H1 (cell line): ENCODE measurements around the gene GPHB5. TPM values are rescaled to one million over a fixed set of nuclear protein-coding genes. Genes with fewer than 3 reads are reported as not detected.

Experiments used
- CTCF ChIA-PET: fragments of 300-600 bp; sonication (Branson Sonifier 250); formaldehyde crosslinking; loops from one replicate; lab custom pipeline; 2021; ENCODE audit not compliant: partially characterized antibody; lab: Charles Lee
- POLR2A ChIA-PET: fragments of 300-600 bp; sonication (Branson Sonifier 250); formaldehyde crosslinking; loops from one replicate; lab custom pipeline; 2021; ENCODE audit warnings: inconsistent platforms; ENCODE audit not compliant: partially characterized antibody; lab: Charles Lee
- DNase-seq, 2 experiments: peaks; one replicate each; pipeline versions ENCODE4 v3.0.0 to v3.0.0-alpha.2; 2010 to 2022; ENCODE audit warnings: low spot score in 2 of 2, low read depth in 1 of 2, mixed read lengths in 1 of 2
- FAIRE-seq: peaks from 2 replicates; lab custom pipeline; 2011; peaks lifted over from hg19 to GRCh38; lab: Jason Lieb, UNC
- H2AFZ ChIP-seq: 2 replicates; pipeline ENCODE4 v1.8.1; 2012; ENCODE audit warnings: low read length, inconsistent platforms
- H2AK5ac ChIP-seq: 2 replicates; pipeline ENCODE4 v1.6.1; 2013; ENCODE audit warnings: low read depth, low read length
- H2BK120ac ChIP-seq: replicated peaks from 2 replicates; pipeline ENCODE3; 2013; ENCODE audit warnings: low read depth, low read length, inconsistent platforms
- H2BK12ac ChIP-seq: 2 replicates; pipeline ENCODE4 v1.6.1; 2013; ENCODE audit warnings: low read depth, low read length
- H2BK15ac ChIP-seq: 2 replicates; pipeline ENCODE4 v1.6.1; 2013; ENCODE audit warnings: low read length
- H2BK20ac ChIP-seq: 2 replicates; pipeline ENCODE4 v1.6.1; 2013; ENCODE audit warnings: low read length
- H2BK5ac ChIP-seq: 2 replicates; pipeline ENCODE4 v1.6.1; 2013; ENCODE audit warnings: low read depth, low read length
- H3K14ac ChIP-seq: 2 replicates; pipeline ENCODE4 v1.6.1; 2013; ENCODE audit warnings: inconsistent platforms; ENCODE audit not compliant: insufficient read length
- H3K18ac ChIP-seq: 2 replicates; pipeline ENCODE4 v1.6.1; 2013; ENCODE audit warnings: low read length; ENCODE audit errors: extremely low read depth
- H3K23ac ChIP-seq: 2 replicates; pipeline ENCODE4 v1.6.1; 2013; ENCODE audit warnings: inconsistent platforms; ENCODE audit not compliant: insufficient read length
- H3K23me2 ChIP-seq: 2 replicates; pipeline ENCODE4 v1.6.1; 2013; ENCODE audit warnings: low read depth, low read length
- H3K27ac ChIP-seq: 2 replicates; pipeline ENCODE4 v1.6.1; 2011; ENCODE audit warnings: low read depth, low read length, inconsistent platforms
- H3K27me3 ChIP-seq, 4 experiments: replicated peaks in 1 of 4; 1 replicate in 1 of 4; 2 replicates in 3 of 4; pipeline versions ENCODE4 v1.6.1 to v1.8.1; 2011 to 2013; ENCODE audit warnings: low read length in 3 of 4, mild to moderate bottlenecking in 3 of 4, inconsistent platforms in 2 of 4, mixed read lengths in 2 of 4, moderate library complexity in 1 of 4; ENCODE audit not compliant: control insufficient read depth in 3 of 4, insufficient read depth in 3 of 4; ENCODE audit errors: extremely low read depth in 1 of 4
- H3K36me3 ChIP-seq, 4 experiments: 2 replicates each; pipeline versions ENCODE4 v1.6.1 to v1.8.1; 2011 to 2013; ENCODE audit warnings: mild to moderate bottlenecking in 4 of 4, low read length in 3 of 4, moderate library complexity in 2 of 4, control low read depth in 1 of 4, inconsistent platforms in 1 of 4; ENCODE audit not compliant: insufficient read depth in 4 of 4, control insufficient read depth in 2 of 4
- H3K4ac ChIP-seq: replicated peaks from 2 replicates; pipeline ENCODE3; 2013; ENCODE audit warnings: low read length, low read depth, mixed read lengths, inconsistent platforms; ENCODE audit not compliant: insufficient read length
- H3K4me1 ChIP-seq, 4 experiments: replicated peaks in 1 of 4; 1 replicate in 1 of 4; 2 replicates in 3 of 4; pipeline versions ENCODE4 v1.6.1 to v1.8.1; 2011 to 2013; ENCODE audit warnings: low read length in 3 of 4, inconsistent platforms in 2 of 4, mixed read lengths in 1 of 4; ENCODE audit not compliant: insufficient read depth in 4 of 4, control insufficient read depth in 3 of 4
- H3K4me2 ChIP-seq, 2 experiments: 2 replicates each; pipeline versions ENCODE4 v1.6.1 to v1.8.1; 2011 to 2013; ENCODE audit warnings: low read depth in 2 of 2, low read length in 2 of 2, control low read depth in 1 of 2, inconsistent platforms in 1 of 2, mild to moderate bottlenecking in 1 of 2; ENCODE audit not compliant: insufficient read depth in 1 of 2
- H3K4me3 ChIP-seq, 4 experiments: fragments of 200-600, 300-600 bp in 1 of 4; sonication (generic), shearing (Covaris generic), sonication (Bioruptor Twin) in 1 of 4; 2 replicates each; pipeline versions ENCODE4 v1.5.1 to v1.8.1; 2011 to 2016; ENCODE audit warnings: low read length in 4 of 4, low read depth in 3 of 4, control low read depth in 2 of 4, inconsistent platforms in 2 of 4, mild to moderate bottlenecking in 2 of 4, mixed read lengths in 1 of 4, moderate library complexity in 1 of 4; ENCODE audit not compliant: insufficient read depth in 2 of 4; ENCODE audit errors: extremely low read depth in 1 of 4
- H3K56ac ChIP-seq: replicated peaks from 2 replicates; pipeline ENCODE3; 2013; ENCODE audit warnings: low read depth, mild to moderate bottlenecking, mixed read lengths, low read length, inconsistent platforms; ENCODE audit not compliant: insufficient read length
- H3K79me1 ChIP-seq: 2 replicates; pipeline ENCODE4 v1.6.1; 2013; ENCODE audit warnings: low read depth, low read length, control low read depth
- H3K79me2 ChIP-seq, 2 experiments: 2 replicates each; pipeline versions ENCODE4 v1.6.1 to v1.8.1; 2012 to 2013; ENCODE audit warnings: low read length in 2 of 2, mild to moderate bottlenecking in 2 of 2, inconsistent platforms in 1 of 2; ENCODE audit not compliant: insufficient read depth in 2 of 2, control insufficient read depth in 1 of 2
- H3K9ac ChIP-seq, 4 experiments: replicated peaks in 1 of 4; 1 replicate in 1 of 4; 2 replicates in 3 of 4; pipeline versions ENCODE4 v1.6.1 to v1.8.1; 2011 to 2013; ENCODE audit warnings: low read depth in 3 of 4, low read length in 3 of 4, control low read depth in 2 of 4, mild to moderate bottlenecking in 2 of 4, moderate library complexity in 2 of 4, inconsistent platforms in 1 of 4; ENCODE audit errors: extremely low read depth in 1 of 4
- H3K9me3 ChIP-seq, 2 experiments: 2 replicates each; pipeline versions ENCODE4 v1.6.1 to v1.8.1; 2012 to 2013; ENCODE audit warnings: mild to moderate bottlenecking in 2 of 2, moderate library complexity in 2 of 2, control low read depth in 1 of 2, inconsistent platforms in 1 of 2, low read depth in 1 of 2, low read length in 1 of 2, mixed read lengths in 1 of 2; ENCODE audit not compliant: insufficient read depth in 2 of 2
- H4K20me1 ChIP-seq, 2 experiments: replicated peaks in 1 of 2; 2 replicates each; pipeline versions ENCODE3 to v1.8.1; 2011 to 2013; ENCODE audit warnings: inconsistent platforms in 2 of 2, low read length in 2 of 2, mild to moderate bottlenecking in 1 of 2; ENCODE audit not compliant: insufficient read depth in 2 of 2, control insufficient read depth in 1 of 2
- H4K5ac ChIP-seq: 2 replicates; pipeline ENCODE4 v1.6.1; 2013; ENCODE audit warnings: low read length, low read depth, mixed read lengths, inconsistent platforms; ENCODE audit not compliant: insufficient read length
- H4K8ac ChIP-seq: 2 replicates; pipeline ENCODE4 v1.8.0; 2013; ENCODE audit warnings: mild to moderate bottlenecking, moderate library complexity, low read length, inconsistent platforms; ENCODE audit not compliant: insufficient read depth; ENCODE audit errors: extremely low read depth
- H4K91ac ChIP-seq: replicated peaks from 2 replicates; pipeline ENCODE3; 2013; ENCODE audit warnings: low read length, mixed read lengths, inconsistent platforms; ENCODE audit not compliant: insufficient read length
- CEBPB ChIP-seq: IDR thresholded peaks from 2 replicates; pipeline ENCODE4 v1.6.1; 2012; ENCODE audit warnings: low read depth, low read length
- TAF1 ChIP-seq: IDR thresholded peaks from 2 replicates; pipeline ENCODE4 v1.6.1; 2011; ENCODE audit warnings: mild to moderate bottlenecking, low read depth, low read length
- TCF12 ChIP-seq: IDR thresholded peaks from 2 replicates; pipeline ENCODE4 v1.6.1; 2011; ENCODE audit warnings: low read depth, mild to moderate bottlenecking, low read length
- WGBS, 2 experiments: shearing (Covaris generic) in 1 of 2; methylation state at CpG; one replicate each; pipeline versions ENCODE4 v1.1.6 to v1.1.7; 2013 to 2015; ENCODE audit warnings: low lambda C conversion rate in 2 of 2, mixed read lengths in 2 of 2, inconsistent platforms in 1 of 2, low coverage in 1 of 2, missing lambda C conversion rate in 1 of 2; ENCODE audit not compliant: insufficient replicate concordance in 2 of 2, insufficient coverage in 1 of 2, insufficient read length in 1 of 2; ENCODE audit errors: extremely low coverage in 1 of 2, missing lambda C conversion rate in 1 of 2; 5-methylcytosine and 5-hydroxymethylcytosine counted together
- polyA plus RNA-seq, 7 experiments: library from polyadenylated mRNA; depleted of rRNA in 3 of 7; stranded (reverse) in 5 of 7; unstranded in 2 of 7; fragments of >200 nt in 5 of 7; fragments of 200-250 nt in 2 of 7; gene quantifications; 1 replicate in 5 of 7; 2 replicates in 1 of 7; 4 replicates in 1 of 7; pipeline versions ENCODE4 v1.2.1 to v1.2.3, GENCODE V29; 2011 to 2013; ENCODE audit warnings: missing spikeins in 2 of 7, mixed read lengths in 2 of 7
- total RNA-seq: library from RNA; stranded (reverse); fragmentation: NEBNext Ultra II Directional; extraction: Animal tissue kit (Norgen Biotek cat#: 25700); gene quantifications from 2 replicates; pipeline ENCODE4 v1.2.1, GENCODE V29; 2021

GPHB5 gene
- total and polyA plus RNA-seq, 2 of the 8 experiments (the other 6 are each of a cell fraction or from before 2014, with no cell fraction given), result not detected

- H3K79me1 ChIP-seq, result no peaks in the 10 kb centered on the region
- TF ChIP-seq TCF12 (no peak), CEBPB (no peak), TAF1 (no peak)
- no peak overlapping the region for H2BK20ac ChIP-seq
- ChIA-PET POLR2A (no interaction called here), CTCF (no interaction called here)
- H3K27ac ChIP-seq, result no peak overlapping the region
- H2BK120ac ChIP-seq, result no peak overlapping the region
- FAIRE-seq (no peak), DNase-seq (no peak)
- H2BK5ac ChIP-seq, result no peak overlapping the region
- H2BK15ac ChIP-seq, result no peak overlapping the region
- H3K14ac ChIP-seq, result no peak overlapping the region
- H4K20me1 ChIP-seq, result no peaks in the 10 kb centered on the region
- H3K4ac ChIP-seq, result no peak overlapping the region
- no peaks in the 10 kb centered on the region for H3K9me3 ChIP-seq
- H3K18ac ChIP-seq, result no peak overlapping the region
- H3K4me1 ChIP-seq, result no peaks in the 10 kb centered on the region
- no peak overlapping the region for H4K8ac ChIP-seq
- H4K91ac ChIP-seq, result no peak overlapping the region
- H3K56ac ChIP-seq, result no peak overlapping the region
- no peak overlapping the region for H2AFZ ChIP-seq
- WGBS, 2 experiments, result 96% methylated on average over 1 of the region's 1 CpG; no CpG with 5 or more reads in 1 of the 2 experiments
- H3K23ac ChIP-seq, result no peak overlapping the region
- no peak overlapping the region for H3K4me2 ChIP-seq
- no peak overlapping the region for H2AK5ac ChIP-seq
- H3K23me2 ChIP-seq, result no peaks in the 10 kb centered on the region
- H4K5ac ChIP-seq, result no peak overlapping the region
- H3K9ac ChIP-seq, result no peak overlapping the region
- no peaks in the 10 kb centered on the region; a peak in 2 of 7 replicates for H3K27me3 ChIP-seq
- no peaks in the 10 kb centered on the region for H3K36me3 ChIP-seq
- H2BK12ac ChIP-seq, result no peak overlapping the region
- H3K79me2 ChIP-seq, result no peaks in the 10 kb centered on the region
- no peak overlapping the region for H3K4me3 ChIP-seq
Observed at GRCh38 chr14:63322472-63322871, 3.7 kb upstream of the GPHB5 start.
